ENCODE results near the gene ADAM12.

- TF ChIP-seq CTCF (IDR thresholded peaks at IDR 0.05) (no peak), POLR2A (IDR thresholded peaks at IDR 0.05) (no peak)
Observed at GRCh38 chr10:126209451-126209850, 178.8 kb downstream of the ADAM12 start.
